Activated CD4-positive, alpha-beta T cell treated with anti-CD3 and anti-CD28 coated beads, Interleukin-2, amount 50 U/mL, for 1 hour (primary cell): ENCODE measurements around the gene CDKN2AIPNL.
"Not testable (repeated sequence)": the region's sequence is repeated elsewhere in the genome, so short reads cannot be mapped to it uniquely, and the experiment has no call there.

ENCODE experiments used
- DNase-seq: peaks from one replicate; pipeline ENCODE4 v3.0.0-alpha.2; 2020

The CDKN2AIPNL gene

GRCh38 chr5:134437847-134438581, 26.3 kb upstream of the CDKN2AIPNL start:
- no peak for DNase-seq

- no peak for DNase-seq
These were observed 25.7 kb upstream of the CDKN2AIPNL start for GRCh38 chr5:134437340-134437846.

- peak; percentile 30 for DNase-seq
These were observed 25.1 kb upstream of the CDKN2AIPNL start for GRCh38 chr5:134436523-134437339.

GRCh38 chr5:134435560-134435959, 23.9 kb upstream of the CDKN2AIPNL start:
- no peak for DNase-seq

GRCh38 chr5:134432677-134433359, 21.1 kb upstream of the CDKN2AIPNL start:
- DNase-seq, result no peak

- DNase-seq, result no peak
These were observed 20.5 kb upstream of the CDKN2AIPNL start for GRCh38 chr5:134432174-134432573.

GRCh38 chr5:134430001-134430569, 18.4 kb upstream of the CDKN2AIPNL start:
- DNase-seq, result no peak

GRCh38 chr5:134427540-134428041, 15.9 kb upstream of the CDKN2AIPNL start:
- no peak for DNase-seq

- DNase-seq, result no peak
These were observed 14.7 kb upstream of the CDKN2AIPNL start for GRCh38 chr5:134426361-134426760.

- no peak for DNase-seq
These were observed 11.7 kb upstream of the CDKN2AIPNL start for GRCh38 chr5:134423376-134423775.

- DNase-seq, result no peak
These were observed 11.2 kb upstream of the CDKN2AIPNL start for GRCh38 chr5:134422791-134423365.

- not testable (repeated sequence) for DNase-seq
These were observed 9.4 kb upstream of the CDKN2AIPNL start for GRCh38 chr5:134421038-134421437.

GRCh38 chr5:134420343-134420742, 8.7 kb upstream of the CDKN2AIPNL start:
- DNase-seq, result no peak

- DNase-seq, result no peak
These were observed 7.3 kb upstream of the CDKN2AIPNL start for GRCh38 chr5:134418958-134419357.

- DNase-seq, result no peak
These were observed 6.0 kb upstream of the CDKN2AIPNL start for GRCh38 chr5:134417707-134418106.

GRCh38 chr5:134413046-134413445, 1.4 kb upstream of the CDKN2AIPNL start:
- DNase-seq, result no peak

GRCh38 chr5:134411228-134411545, 494 bp downstream of the CDKN2AIPNL start:
- DNase-seq, result no peak

GRCh38 chr5:134410822-134411221, 859 bp downstream of the CDKN2AIPNL start:
- no peak for DNase-seq

- DNase-seq, result no peak
These were observed 2.4 kb downstream of the CDKN2AIPNL start for GRCh38 chr5:134409321-134409720.

- DNase-seq, result no peak
These were observed 5.3 kb downstream of the CDKN2AIPNL start for GRCh38 chr5:134406390-134406789.

GRCh38 chr5:134403951-134404350, 7.7 kb downstream of the CDKN2AIPNL start:
- DNase-seq, result no peak

GRCh38 chr5:134398609-134399155, 13.0 kb downstream of the CDKN2AIPNL start:
- DNase-seq, result no peak
